Measurements from ENCODE around the gene MMP24OS.

Gene MMP24OS

GRCh38 chr20:35300469-35301262 is 22.7 kb upstream of the MMP24OS start:
- no peak for DNase-seq (ENCODE audit: low read depth)
- TF ChIP-seq CTCF (IDR thresholded peaks at IDR 0.05; ENCODE audit: insufficient read depth, low read depth, low read length, missing control alignments), result no peak
- H3K4me3 ChIP-seq (ENCODE audit: low read depth, low read length), result no peak overlapping the region

GRCh38 chr20:35299780-35300179 is 21.9 kb upstream of the MMP24OS start:
- DNase-seq (ENCODE audit: low read depth), result no peak
- no peak overlapping the region for H3K4me3 ChIP-seq (ENCODE audit: low read depth, low read length)
- no peak for TF ChIP-seq CTCF (IDR thresholded peaks at IDR 0.05; ENCODE audit: insufficient read depth, low read depth, low read length, missing control alignments)

GRCh38 chr20:35298264-35298663 is 20.3 kb upstream of the MMP24OS start:
- DNase-seq (ENCODE audit: low read depth), result no peak
- no peak for TF ChIP-seq CTCF (IDR thresholded peaks at IDR 0.05; ENCODE audit: insufficient read depth, low read depth, low read length, missing control alignments)
- no peak overlapping the region for H3K4me3 ChIP-seq (ENCODE audit: low read depth, low read length)

GRCh38 chr20:35297740-35298139 is 19.8 kb upstream of the MMP24OS start:
- TF ChIP-seq CTCF (IDR thresholded peaks at IDR 0.05; ENCODE audit: insufficient read depth, low read depth, low read length, missing control alignments), result no peak
- H3K4me3 ChIP-seq (ENCODE audit: low read depth, low read length), result no peak overlapping the region
- no peak for DNase-seq (ENCODE audit: low read depth)

GRCh38 chr20:35297155-35297554 is 19.2 kb upstream of the MMP24OS start:
- TF ChIP-seq CTCF (IDR thresholded peaks at IDR 0.05; ENCODE audit: insufficient read depth, low read depth, low read length, missing control alignments), result no peak
- no peak overlapping the region for H3K4me3 ChIP-seq (ENCODE audit: low read depth, low read length)
- DNase-seq (ENCODE audit: low read depth), result no peak

GRCh38 chr20:35296101-35296554 is 18.2 kb upstream of the MMP24OS start:
- no peak for TF ChIP-seq CTCF (IDR thresholded peaks at IDR 0.05; ENCODE audit: insufficient read depth, low read depth, low read length, missing control alignments)
- no peak for DNase-seq (ENCODE audit: low read depth)
- no peak overlapping the region for H3K4me3 ChIP-seq (ENCODE audit: low read depth, low read length)

- TF ChIP-seq CTCF (IDR thresholded peaks at IDR 0.05; ENCODE audit: insufficient read depth, low read depth, low read length, missing control alignments), result no peak
- H3K4me3 ChIP-seq (ENCODE audit: low read depth, low read length), result no peak overlapping the region
- DNase-seq (ENCODE audit: low read depth), result no peak
These were observed 17.8 kb upstream of the MMP24OS start for GRCh38 chr20:35295674-35296073.
